Measurements from ENCODE around the gene EFCAB6. TPM values are rescaled to one million over a fixed set of nuclear protein-coding genes. Genes with fewer than 3 reads are reported as not detected.

Gene EFCAB6
- total and polyA plus RNA-seq, 2 of the 4 experiments (the other 2 are of a cell fraction): 0.44 to 1.1 TPM

- peaks cover 17% of the 10 kb centered on the region for H4K20me1 ChIP-seq (ENCODE audit: insufficient read depth, low read length)
- H3K4ac ChIP-seq (ENCODE audit: low read depth, low read length): no peak overlapping the region
- CTCF ChIA-PET: no interaction called here
- dilution Hi-C loops (cut with HindIII; ENCODE audit: low sequenced_read_pairs, unreplicated experiment) (no loop called here), intact Hi-C loops (cut with micrococcal nuclease) (no loop called here), in situ Hi-C loops (cut with MboI; ENCODE audit: low sequenced_read_pairs) (no loop called here)
- peaks cover 5% of the 10 kb centered on the region; the same call in 1 of the 2 replicates for H3K4me1 ChIP-seq (ENCODE audit: control insufficient read depth, insufficient read depth, low read length)
- H3K4me2 ChIP-seq (ENCODE audit: low read depth, low read length): no peak overlapping the region
- no peaks in the 10 kb centered on the region for H3K9me3 ChIP-seq (ENCODE audit: control insufficient read depth, insufficient read depth, low read length)
- no peak overlapping the region for H4K8ac ChIP-seq (ENCODE audit: low read depth in 2 of 2, low read length in 2 of 2)
- no peak overlapping the region for H3K4me3 ChIP-seq (ENCODE audit: insufficient read depth, low read depth, low read length)
- no CpG with 5 or more reads among the region's 13 CpGs for WGBS, 2 experiments (ENCODE audit: extremely low coverage in 2 of 2, insufficient read length in 1 of 2)
- no peak overlapping the region for H2AFZ ChIP-seq (replicated peaks; ENCODE audit: low read length, poor library complexity)
- H2BK120ac ChIP-seq (ENCODE audit: low read depth, low read length): no peak overlapping the region
- H2BK15ac ChIP-seq (ENCODE audit: low read depth, low read length): no peak overlapping the region
- no peaks in the 10 kb centered on the region for H3K36me3 ChIP-seq (ENCODE audit: control insufficient read depth, insufficient read depth, low read length)
- ATAC-seq (ENCODE audit: low read depth) (no peak), DNase-seq (no peak)
- H2BK20ac ChIP-seq (ENCODE audit: low read depth, low read length): no peak overlapping the region
- no peak overlapping the region for H3K23ac ChIP-seq (ENCODE audit: low read depth, low read length)
- H2AK9ac ChIP-seq (replicated peaks; ENCODE audit: low read depth, low read length, poor library complexity): no peak overlapping the region
- no peak overlapping the region for H3K18ac ChIP-seq (ENCODE audit: low read depth, low read length)
- H3K14ac ChIP-seq (replicated peaks; ENCODE audit: low read depth, low read length): no peak overlapping the region
- no TSS peak for BruUV-seq (replicated peaks)
- TF ChIP-seq RCOR1 (IDR thresholded peaks at IDR 0.05; ENCODE audit: insufficient replicate concordance, low read length): no peak
- TF ChIP-seq MXI1 (IDR thresholded peaks at IDR 0.05; ENCODE audit: borderline replicate concordance, low read depth, low read length): no peak
- TF ChIP-seq, protein P1, sequence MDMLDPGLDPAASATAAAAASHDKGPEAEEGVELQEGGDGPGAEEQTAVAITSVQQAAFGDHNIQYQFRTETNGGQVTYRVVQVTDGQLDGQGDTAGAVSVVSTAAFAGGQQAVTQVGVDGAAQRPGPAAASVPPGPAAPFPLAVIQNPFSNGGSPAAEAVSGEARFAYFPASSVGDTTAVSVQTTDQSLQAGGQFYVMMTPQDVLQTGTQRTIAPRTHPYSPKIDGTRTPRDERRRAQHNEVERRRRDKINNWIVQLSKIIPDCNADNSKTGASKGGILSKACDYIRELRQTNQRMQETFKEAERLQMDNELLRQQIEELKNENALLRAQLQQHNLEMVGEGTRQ (IDR thresholded peaks at IDR 0.05; ENCODE audit: low read depth, low read length): no peak
- TF ChIP-seq MAZ (IDR thresholded peaks at IDR 0.05; ENCODE audit: borderline replicate concordance, low read depth, low read length): no peak
- TF ChIP-seq FOS (IDR thresholded peaks at IDR 0.05; ENCODE audit: low read depth, low read length): no peak
- H4K5ac ChIP-seq (ENCODE audit: low read depth, low read length): no peak overlapping the region
- POLR2A ChIA-PET (ENCODE audit: unreplicated experiment): no interaction called here
- no peak overlapping the region for H4K91ac ChIP-seq (ENCODE audit: insufficient read depth, low read depth, low read length)
- no peak overlapping the region for H3K27ac ChIP-seq (ENCODE audit: insufficient read depth, low read length)
- H2BK5ac ChIP-seq (ENCODE audit: low read depth, low read length, poor library complexity, severe bottlenecking): no peak overlapping the region
- H3K79me1 ChIP-seq (ENCODE audit: low read depth in 1 of 2, low read length in 2 of 2): peaks cover 0 to 5% of the 10 kb centered on the region in 2 experiments; a peak in 1 of 4 replicates
- H3K56ac ChIP-seq (ENCODE audit: extremely low read depth, insufficient read depth, low read length): no peak overlapping the region
- H2AK5ac ChIP-seq (ENCODE audit: low read depth, low read length): no peak overlapping the region
- H3K9me1 ChIP-seq (ENCODE audit: insufficient read depth, low read length): no peaks in the 10 kb centered on the region
- no peak overlapping the region for H3K9ac ChIP-seq (ENCODE audit: low read depth, low read length)
- peaks cover 1% of the 10 kb centered on the region; the same call in 1 of the 2 replicates for H3K27me3 ChIP-seq (ENCODE audit: control insufficient read depth, insufficient read depth, low read length)
Observed at GRCh38 chr22:43851058-43851978, 39.2 kb upstream of the EFCAB6 start.
